ENCODE data around the gene ACOXL.

The ACOXL gene

DNA sequence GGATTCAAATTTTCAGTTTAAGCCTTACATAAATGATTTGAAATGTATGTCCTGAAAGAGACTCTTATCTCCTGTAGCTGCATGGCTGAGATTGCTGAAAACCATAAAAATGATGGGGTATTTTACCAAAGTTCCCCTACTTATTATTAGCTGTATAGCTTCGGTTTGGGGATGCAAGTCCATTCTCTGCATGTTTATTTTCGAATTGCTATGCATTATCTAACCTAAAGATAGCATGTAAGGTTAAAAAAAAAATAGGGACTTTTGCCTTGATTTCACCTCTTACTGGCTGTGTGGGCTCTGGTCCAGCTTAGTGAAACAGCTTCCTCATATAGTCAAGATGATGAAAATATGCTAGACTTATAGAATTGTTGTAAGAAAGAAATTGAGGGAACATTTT, 14.0 kb upstream of the ACOXL start:
- H3K4me3 ChIP-seq (ENCODE audit: low read depth, low read length): no peak overlapping the region

DNA sequence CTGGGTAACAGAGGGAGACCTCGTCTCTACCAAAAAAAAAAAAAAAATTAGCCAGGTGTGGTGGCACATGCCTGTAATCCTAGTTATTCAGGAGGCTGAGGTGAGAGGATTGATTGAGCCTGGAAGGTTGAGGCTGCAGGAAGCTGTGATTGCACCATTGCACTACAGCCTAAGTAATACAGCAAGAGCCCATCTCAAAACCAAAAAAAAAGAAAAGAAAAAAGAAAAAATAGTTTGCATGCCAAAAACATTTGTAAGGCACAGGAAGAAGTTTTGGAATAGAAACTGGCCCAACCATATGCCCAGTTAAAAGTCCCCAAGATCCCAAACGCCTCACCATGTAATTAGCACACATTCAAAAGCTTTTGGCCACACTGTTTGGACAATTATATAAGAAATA, 13.4 kb upstream of the ACOXL start:
- H3K4me3 ChIP-seq (ENCODE audit: low read depth, low read length): no peak overlapping the region

- no peak overlapping the region for H3K4me3 ChIP-seq (ENCODE audit: low read depth, low read length)
Measured at GRCh38 chr2:110720547-110720946, 11.8 kb upstream of the ACOXL start.

DNA sequence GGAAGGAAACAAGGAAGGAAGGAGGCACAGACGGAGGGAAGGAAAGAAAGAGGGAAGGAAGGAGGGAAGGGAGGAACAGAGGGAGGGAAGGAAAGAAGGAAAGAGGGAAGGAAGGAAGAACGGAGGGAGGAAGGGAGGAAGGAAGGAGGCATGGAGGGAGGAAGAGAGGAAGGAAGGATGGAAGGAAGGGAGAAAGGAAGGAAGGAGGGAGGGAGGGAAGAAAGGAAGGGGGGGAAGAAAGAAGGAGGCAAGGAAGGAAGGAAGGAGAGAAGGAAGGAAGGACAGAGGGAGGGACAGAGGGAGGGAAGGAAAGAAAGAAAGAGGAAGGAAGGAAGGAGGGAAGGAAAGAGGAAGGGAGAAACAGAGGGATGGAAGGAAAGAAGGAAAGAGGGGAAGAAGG, 7.6 kb upstream of the ACOXL start:
- H3K4me3 ChIP-seq (ENCODE audit: low read depth, low read length): no peak overlapping the region

GRCh38 chr2:110725370-110725769, 7.0 kb upstream of the ACOXL start:
- H3K4me3 ChIP-seq (ENCODE audit: low read depth, low read length): no peak overlapping the region

DNA sequence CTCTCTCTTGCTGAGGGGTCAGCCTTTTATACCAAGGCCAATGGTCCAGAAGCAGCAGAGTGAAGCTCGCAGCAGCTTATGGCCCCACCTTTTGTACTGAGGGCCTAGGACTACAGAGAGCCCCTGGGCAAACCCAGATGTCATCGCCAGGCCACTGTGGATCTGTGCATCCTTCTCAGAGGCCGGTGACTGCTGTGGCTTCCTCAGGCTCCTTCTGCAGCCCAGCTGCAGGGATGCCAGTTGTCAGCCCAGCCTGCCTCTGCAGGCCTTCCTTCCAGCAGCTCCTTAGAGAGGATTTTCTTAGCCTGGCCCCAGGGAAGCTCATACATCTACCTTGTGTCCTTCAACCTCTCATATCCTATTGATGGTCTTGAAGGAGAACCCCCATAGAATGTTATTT, 6.5 kb upstream of the ACOXL start:
- no peak overlapping the region for H3K4me3 ChIP-seq (ENCODE audit: low read depth, low read length)

GRCh38 chr2:110726285-110726684, 6.1 kb upstream of the ACOXL start:
- no peak overlapping the region for H3K4me3 ChIP-seq (ENCODE audit: low read depth, low read length)

GRCh38 chr2:110727923-110728322, 4.5 kb upstream of the ACOXL start:
- no peak overlapping the region for H3K4me3 ChIP-seq (ENCODE audit: low read depth, low read length)

DNA sequence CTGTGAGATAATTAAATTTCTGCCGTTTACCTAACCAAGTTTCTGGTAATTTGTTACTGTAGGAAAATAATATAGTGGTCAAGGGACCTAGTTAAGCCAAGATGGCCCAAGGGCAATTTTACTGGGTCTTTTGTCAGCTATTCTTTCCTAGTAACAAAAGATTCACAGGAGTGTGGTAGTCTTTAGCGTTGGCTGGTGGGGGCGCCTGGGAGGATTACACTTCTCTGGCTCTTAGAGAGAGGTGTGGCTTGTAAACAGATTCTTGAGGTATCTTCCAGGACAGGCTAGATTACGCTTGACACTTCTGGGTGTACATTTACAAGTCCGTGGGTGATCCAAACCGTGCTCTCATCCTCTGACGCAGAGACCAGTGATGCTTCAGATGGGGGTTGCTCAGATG, 3.3 kb upstream of the ACOXL start:
- H3K4me3 ChIP-seq (ENCODE audit: low read depth, low read length): no peak overlapping the region

- no peak overlapping the region for H3K4me3 ChIP-seq (ENCODE audit: low read depth, low read length)
Measured at GRCh38 chr2:110731064-110731463, 1.3 kb upstream of the ACOXL start.

DNA sequence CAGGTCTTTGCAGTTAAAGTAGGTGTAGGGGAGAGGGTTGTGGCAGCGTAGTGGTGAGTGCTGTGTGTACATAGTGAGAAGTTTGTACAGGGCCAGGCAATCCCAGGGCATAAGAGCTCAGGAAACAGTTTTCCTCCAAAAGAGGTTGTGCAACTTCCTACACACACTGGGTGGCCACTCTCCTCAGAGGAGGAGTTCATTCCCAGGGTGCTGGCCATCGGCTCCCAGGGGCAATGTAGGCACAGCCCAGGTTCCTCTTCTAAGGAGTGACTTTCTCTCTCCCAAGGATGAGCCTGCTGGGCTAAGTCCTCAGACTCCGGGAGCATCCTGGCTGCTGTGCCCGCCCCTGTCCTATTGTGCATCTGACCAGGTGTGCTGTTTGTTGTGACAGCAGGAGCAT, 3.0 kb downstream of the ACOXL start:
- no peak overlapping the region for H3K4me3 ChIP-seq (ENCODE audit: low read depth, low read length)

DNA sequence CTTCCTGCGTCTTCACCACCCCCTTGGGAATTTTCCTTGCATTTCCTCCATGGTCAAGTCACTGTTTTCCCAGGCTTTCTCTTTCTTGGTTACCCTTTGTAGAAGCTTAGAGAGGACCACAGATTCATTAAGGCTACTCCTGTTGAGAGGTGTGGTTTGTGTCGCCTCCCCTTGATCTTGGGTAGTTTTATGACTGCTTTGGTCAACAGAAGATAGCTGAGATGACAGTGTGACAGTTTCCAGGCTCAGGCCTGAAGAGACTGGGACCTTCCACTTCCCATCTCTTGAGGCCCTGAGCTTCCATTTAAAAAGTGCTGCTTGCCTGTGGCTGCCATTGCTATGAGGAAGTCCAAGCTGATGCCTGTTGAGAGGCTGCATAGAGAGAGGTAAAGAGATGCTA, 5.4 kb downstream of the ACOXL start:
- H3K4me3 ChIP-seq (ENCODE audit: low read depth, low read length): no peak overlapping the region

- no peak overlapping the region for H3K4me3 ChIP-seq (ENCODE audit: low read depth, low read length)
Measured at GRCh38 chr2:110740747-110741349, 8.5 kb downstream of the ACOXL start.

DNA sequence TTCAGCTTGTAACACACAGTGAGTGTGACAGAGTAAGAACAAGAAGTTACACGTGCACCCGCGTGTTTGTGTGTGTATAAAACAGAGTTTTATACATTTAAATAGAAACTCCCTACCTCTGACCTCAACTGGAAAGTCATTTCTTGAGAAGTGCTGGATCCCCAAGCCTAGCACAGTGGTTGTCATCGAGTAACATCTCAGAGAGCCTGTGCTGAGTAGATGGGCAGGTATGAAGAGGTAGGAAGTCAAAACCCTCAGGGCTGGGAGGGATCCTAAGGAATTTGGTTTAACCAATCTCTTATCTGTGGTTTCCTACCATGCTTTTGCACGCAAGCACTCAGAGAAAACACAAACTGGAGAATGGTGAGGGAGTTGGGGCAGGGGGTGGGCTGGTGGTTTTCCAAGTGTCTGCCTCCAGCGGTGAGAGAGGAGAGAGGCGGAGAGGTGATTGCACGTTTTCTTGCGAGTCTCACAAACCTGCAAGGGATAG, 9.2 kb downstream of the ACOXL start:
- no peak overlapping the region for H3K4me3 ChIP-seq (ENCODE audit: low read depth, low read length)

DNA sequence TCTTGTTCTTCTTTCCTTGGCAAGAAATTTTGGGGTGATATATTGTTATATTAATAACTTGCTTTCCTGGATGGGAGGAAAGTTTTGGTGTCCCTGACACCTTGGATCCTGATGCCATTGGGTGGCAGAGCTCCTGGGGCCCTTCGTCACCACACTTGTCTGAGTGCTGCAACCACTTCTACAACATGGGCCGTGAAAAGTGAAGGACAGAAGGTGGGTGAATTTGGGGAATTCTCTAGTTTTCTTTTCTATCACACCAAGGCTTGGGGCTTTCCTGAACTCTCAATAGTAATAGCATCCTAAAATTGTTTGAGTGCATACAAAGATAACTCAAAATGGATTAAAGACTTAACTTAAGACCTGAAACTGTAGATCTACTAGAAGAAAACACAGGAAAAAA, 10.0 kb downstream of the ACOXL start:
- H3K4me3 ChIP-seq (ENCODE audit: low read depth, low read length): no peak overlapping the region

DNA sequence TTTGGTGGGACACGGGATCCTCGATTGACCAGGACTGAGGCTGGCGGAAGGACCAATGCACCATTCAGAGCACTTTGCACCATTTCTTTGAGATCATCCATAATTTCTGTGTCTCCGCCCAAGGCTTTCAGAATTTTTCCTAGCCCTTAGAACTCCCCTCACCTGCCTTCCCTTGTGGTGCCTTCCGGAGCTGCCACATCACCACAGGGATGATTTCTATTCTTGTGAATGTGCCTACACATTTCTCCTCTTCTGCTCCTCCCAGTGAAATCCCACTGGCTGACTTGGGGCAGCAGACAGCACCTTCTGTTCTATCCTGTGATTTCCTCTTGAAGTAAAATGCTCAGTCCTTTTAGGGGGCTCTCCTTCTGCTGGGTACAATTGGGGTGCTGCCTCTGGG, 11.2 kb downstream of the ACOXL start:
- no peak overlapping the region for H3K4me3 ChIP-seq (ENCODE audit: low read depth, low read length)

DNA sequence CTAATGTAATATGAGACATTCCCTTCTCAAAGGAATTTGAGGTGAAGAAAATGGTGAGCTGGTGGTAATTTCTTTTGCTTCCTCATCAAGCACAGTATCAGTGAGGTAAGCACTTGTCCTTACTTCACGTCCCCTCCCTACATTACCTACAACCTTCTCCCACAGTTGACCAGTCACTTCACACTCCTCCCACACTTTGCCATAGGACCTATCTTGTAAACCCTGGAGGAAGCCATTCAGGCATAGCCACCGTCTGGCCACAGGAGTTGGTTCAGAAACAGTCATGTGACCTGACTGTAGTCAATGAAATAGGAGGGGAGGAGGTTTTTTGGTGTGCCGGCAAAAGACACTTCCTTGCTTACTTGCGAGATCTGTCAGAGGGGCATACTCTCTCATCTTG, 12.1 kb downstream of the ACOXL start:
- no peak overlapping the region for H3K4me3 ChIP-seq (ENCODE audit: low read depth, low read length)

- H3K4me3 ChIP-seq (ENCODE audit: low read depth, low read length): no peak overlapping the region
Measured at GRCh38 chr2:110745048-110745447, 12.7 kb downstream of the ACOXL start.

GRCh38 chr2:110746586-110747521, 14.5 kb downstream of the ACOXL start:
- H3K4me3 ChIP-seq (ENCODE audit: low read depth, low read length): no peak overlapping the region

GRCh38 chr2:110747522-110748488, 15.4 kb downstream of the ACOXL start:
- no peak overlapping the region for H3K4me3 ChIP-seq (ENCODE audit: low read depth, low read length)

DNA sequence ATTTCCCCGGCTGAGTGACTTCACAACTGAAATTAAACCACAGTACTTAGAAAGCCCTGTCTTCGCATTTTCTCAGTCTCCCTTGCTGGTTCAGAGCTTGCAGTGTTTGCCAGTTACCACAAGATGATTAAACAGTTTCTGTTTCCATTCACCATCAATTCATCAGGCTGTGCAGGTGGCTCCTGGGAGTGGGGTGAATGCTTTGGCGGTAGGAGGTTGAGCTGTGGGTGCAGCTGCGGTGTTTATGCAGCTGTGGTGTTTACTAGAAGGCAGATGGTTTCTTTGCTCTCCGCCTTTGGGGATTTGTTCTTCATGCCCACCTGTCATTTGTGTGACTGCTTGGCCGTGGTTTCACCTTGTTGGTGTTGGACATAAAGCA, 16.1 kb downstream of the ACOXL start:
- H3K4me3 ChIP-seq (ENCODE audit: low read depth, low read length): no peak overlapping the region
